Osteoblast (primary cell): ENCODE results near the gene PLSCR1. TPM values are rescaled to one million over a fixed set of nuclear protein-coding genes. Genes with fewer than 3 reads are reported as not detected.

Source experiments
- DNase-seq: peaks from one replicate; pipeline ENCODE4 v3.0.0; 2011; ENCODE audit warnings: low spot score, mixed read lengths; ENCODE audit not compliant: insufficient read length; ENCODE audit errors: missing footprints
- H2AFZ ChIP-seq: 2 replicates; pipeline ENCODE4 v1.6.0; 2011; ENCODE audit warnings: mild to moderate bottlenecking, low read length
- H3K27ac ChIP-seq: 2 replicates; pipeline ENCODE4 v1.5.1; 2011; ENCODE audit warnings: mild to moderate bottlenecking, low read depth, low read length, moderate library complexity
- H3K27me3 ChIP-seq: 2 replicates; pipeline ENCODE4 v1.6.0; 2012; ENCODE audit warnings: mild to moderate bottlenecking, control low read depth, inconsistent platforms, low read length, moderate library complexity; ENCODE audit not compliant: insufficient read depth
- H3K36me3 ChIP-seq: 2 replicates; pipeline ENCODE4 v1.5.1; 2011; ENCODE audit warnings: mild to moderate bottlenecking, low read length, control low read depth, moderate library complexity; ENCODE audit not compliant: insufficient read depth
- H3K4me1 ChIP-seq: 2 replicates; pipeline ENCODE4 v1.5.1; 2011; ENCODE audit warnings: mild to moderate bottlenecking, low read length, control low read depth, moderate library complexity; ENCODE audit not compliant: insufficient read depth
- H3K4me2 ChIP-seq: 2 replicates; pipeline ENCODE4 v1.6.0; 2011; ENCODE audit warnings: mild to moderate bottlenecking, low read length; ENCODE audit not compliant: insufficient read depth
- H3K4me3 ChIP-seq: fragments of 200-600 bp; sonication (generic); 3 replicates; pipeline ENCODE4 v1.5.1; 2012; ENCODE audit warnings: mild to moderate bottlenecking, low read length, inconsistent platforms; ENCODE audit not compliant: insufficient read depth
- H3K79me2 ChIP-seq: 2 replicates; pipeline ENCODE4 v1.6.0; 2012; ENCODE audit warnings: mild to moderate bottlenecking, low read length, control low read depth, inconsistent platforms; ENCODE audit not compliant: insufficient read depth
- H3K9me3 ChIP-seq: 2 replicates; pipeline ENCODE4 v1.5.1; 2011; ENCODE audit warnings: low read depth, low read length, control low read depth
- H4K20me1 ChIP-seq: 2 replicates; pipeline ENCODE4 v1.6.0; 2012; ENCODE audit warnings: mild to moderate bottlenecking, low read length, control low read depth; ENCODE audit not compliant: insufficient read depth
- small RNA-seq: library from RNA; depleted of rRNA; stranded (forward); fragments of <200 nt; gene quantifications from one replicate; pipeline ENCODE3, GENCODE V24; 2012
- total RNA-seq: library from RNA; depleted of rRNA; stranded (reverse); fragments of >200 nt; gene quantifications from 2 replicates; pipeline ENCODE4 v1.2.3, GENCODE V29; 2012
- TF ChIP-seq, protein P1 (sequence below): IDR thresholded peaks from 2 replicates; pipeline ENCODE4 v1.5.1; 2011; ENCODE audit warnings: mild to moderate bottlenecking, low read depth, low read length, moderate library complexity; ENCODE audit errors: extremely low read depth

Gene PLSCR1
- total RNA-seq, 1 donor, result 35.1 TPM

DNA sequence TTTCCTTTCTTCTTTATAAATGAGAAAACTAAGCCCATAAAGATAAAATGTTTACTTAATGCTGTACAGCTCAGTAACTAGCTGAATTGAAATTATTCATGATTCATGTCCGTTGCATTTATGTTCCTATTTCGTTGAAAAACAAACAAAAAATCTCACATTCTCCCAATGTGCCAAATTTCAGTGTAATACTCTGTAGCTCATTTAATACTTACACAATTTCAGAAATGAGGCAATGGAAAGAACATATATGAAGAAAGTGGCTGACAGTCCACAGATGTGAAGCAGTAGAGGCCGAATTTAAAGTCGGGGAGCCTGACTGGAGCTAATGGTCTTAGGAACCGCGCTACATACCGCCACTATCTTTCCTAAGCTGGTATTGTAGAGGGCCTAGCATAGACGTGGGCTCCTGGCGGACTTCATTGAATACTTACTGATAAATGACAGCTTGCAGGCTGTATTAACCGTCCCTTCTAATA is 75.7 kb downstream of the PLSCR1 start:
- DNase-seq, result no peak
- peak overlapping the region; percentile 77 for H3K4me3 ChIP-seq
- H3K9me3 ChIP-seq, result no peaks in the 10 kb centered on the region
- H3K79me2 ChIP-seq, result no peaks in the 10 kb centered on the region
- H3K36me3 ChIP-seq, result no peaks in the 10 kb centered on the region
- H3K4me1 ChIP-seq, result peaks cover 37% of the 10 kb centered on the region
- no peaks in the 10 kb centered on the region for H3K27me3 ChIP-seq
- H2AFZ ChIP-seq, result peak overlapping the region; percentile 96
- TF ChIP-seq, protein P1, sequence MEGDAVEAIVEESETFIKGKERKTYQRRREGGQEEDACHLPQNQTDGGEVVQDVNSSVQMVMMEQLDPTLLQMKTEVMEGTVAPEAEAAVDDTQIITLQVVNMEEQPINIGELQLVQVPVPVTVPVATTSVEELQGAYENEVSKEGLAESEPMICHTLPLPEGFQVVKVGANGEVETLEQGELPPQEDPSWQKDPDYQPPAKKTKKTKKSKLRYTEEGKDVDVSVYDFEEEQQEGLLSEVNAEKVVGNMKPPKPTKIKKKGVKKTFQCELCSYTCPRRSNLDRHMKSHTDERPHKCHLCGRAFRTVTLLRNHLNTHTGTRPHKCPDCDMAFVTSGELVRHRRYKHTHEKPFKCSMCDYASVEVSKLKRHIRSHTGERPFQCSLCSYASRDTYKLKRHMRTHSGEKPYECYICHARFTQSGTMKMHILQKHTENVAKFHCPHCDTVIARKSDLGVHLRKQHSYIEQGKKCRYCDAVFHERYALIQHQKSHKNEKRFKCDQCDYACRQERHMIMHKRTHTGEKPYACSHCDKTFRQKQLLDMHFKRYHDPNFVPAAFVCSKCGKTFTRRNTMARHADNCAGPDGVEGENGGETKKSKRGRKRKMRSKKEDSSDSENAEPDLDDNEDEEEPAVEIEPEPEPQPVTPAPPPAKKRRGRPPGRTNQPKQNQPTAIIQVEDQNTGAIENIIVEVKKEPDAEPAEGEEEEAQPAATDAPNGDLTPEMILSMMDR, result no peak
- no peaks in the 10 kb centered on the region for H4K20me1 ChIP-seq
- H3K27ac ChIP-seq, result peak overlapping the region; percentile 7
- H3K4me2 ChIP-seq, result peak overlapping the region; percentile 87

DNA sequence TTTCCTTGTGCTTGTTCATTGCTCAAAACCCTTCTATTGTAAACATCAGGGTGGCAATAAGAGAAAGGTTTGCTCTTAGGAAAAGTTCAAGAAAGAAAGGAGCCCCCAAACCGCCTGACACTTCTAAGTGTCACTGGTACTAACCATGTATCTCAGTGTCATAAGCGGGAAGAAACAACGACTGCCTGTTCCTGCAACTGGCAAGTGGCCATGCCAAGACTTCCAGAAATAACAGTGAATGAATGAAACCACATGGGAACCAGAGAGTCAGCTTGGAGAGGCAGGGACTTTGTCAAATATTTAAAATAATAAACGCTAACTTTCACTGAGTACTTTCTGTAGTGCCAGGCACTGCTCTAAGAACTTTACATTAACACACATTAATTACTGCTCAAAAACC is 76.2 kb downstream of the PLSCR1 start:
- TF ChIP-seq, protein P1, result no peak
- Histone ChIP-seq H3K27ac (peak overlapping the region; percentile 7), H4K20me1 (no peaks in the 10 kb centered on the region), H3K79me2 (no peaks in the 10 kb centered on the region), H3K9me3 (no peaks in the 10 kb centered on the region), H2AFZ (peak overlapping the region; percentile 32), H3K4me3 (no peak overlapping the region), H3K36me3 (no peaks in the 10 kb centered on the region), H3K27me3 (no peaks in the 10 kb centered on the region), H3K4me1 (peaks cover 37% of the 10 kb centered on the region), H3K4me2 (peak overlapping the region; percentile 87)
- DNase-seq, result no peak

DNA sequence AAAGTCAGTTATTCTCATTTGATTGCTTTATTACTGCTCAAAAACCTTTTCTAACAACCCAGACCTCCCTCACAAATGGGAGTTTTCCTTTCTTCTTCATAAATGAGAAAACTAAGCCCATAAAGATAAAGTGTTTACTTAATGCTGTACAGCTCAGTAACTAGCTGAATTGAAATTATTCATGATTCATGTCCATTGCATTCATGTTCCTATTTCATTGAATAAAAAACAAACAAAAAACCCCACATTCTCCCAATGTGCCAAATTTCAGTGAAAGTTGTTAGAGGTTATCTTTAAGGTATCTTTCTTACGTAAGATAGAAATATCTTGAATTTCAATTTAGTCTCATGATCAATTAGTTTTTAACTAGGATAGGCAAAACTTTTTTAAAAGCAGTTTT is 77.8 kb downstream of the PLSCR1 start:
- H2AFZ ChIP-seq, result no peak overlapping the region
- no peaks in the 10 kb centered on the region for H3K9me3 ChIP-seq

DNA sequence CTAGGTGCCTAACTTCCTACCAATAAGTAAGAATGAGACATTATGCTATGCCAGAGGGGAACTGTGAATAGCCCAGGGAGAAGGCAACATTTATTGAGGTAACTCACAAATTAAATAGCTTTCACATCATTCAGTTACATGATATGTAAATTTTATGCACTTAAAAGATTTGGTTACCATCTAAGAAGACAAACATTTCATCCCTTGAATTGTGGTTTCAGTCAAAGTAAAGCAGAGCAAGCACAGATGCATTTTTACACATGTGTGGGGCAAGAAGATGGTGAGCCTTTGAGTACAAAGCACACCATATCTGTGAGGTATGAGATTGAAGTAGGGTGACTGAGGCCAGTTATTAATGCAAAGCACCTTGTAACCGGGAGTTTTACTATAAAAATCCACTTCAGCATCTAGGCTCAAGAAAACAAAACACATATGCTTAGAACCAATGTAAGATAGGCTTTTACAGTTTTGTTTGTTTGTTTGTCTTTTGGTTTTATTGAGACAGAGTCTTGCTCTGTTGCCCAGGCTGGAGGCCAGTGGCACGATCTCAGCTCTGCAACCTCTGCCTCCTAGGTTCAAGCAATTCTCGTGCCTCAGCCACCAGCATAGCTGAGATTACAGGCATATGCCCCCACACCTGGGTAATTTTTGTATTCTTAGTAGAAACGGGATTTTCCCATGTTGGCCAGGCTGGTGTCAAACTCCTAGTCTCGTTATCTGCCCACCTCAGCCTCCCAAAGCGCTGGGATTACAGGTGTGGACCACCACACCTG is 78.5 kb downstream of the PLSCR1 start:
- no peak overlapping the region for H2AFZ ChIP-seq
- H3K9me3 ChIP-seq, result no peaks in the 10 kb centered on the region
- DNase-seq, result no peak
- TF ChIP-seq, protein P1, result no peak
- H4K20me1 ChIP-seq, result no peaks in the 10 kb centered on the region
- no peak overlapping the region for H3K27ac ChIP-seq
- no peak overlapping the region for H3K4me2 ChIP-seq
- H3K4me3 ChIP-seq, result no peak overlapping the region
- no peaks in the 10 kb centered on the region for H3K79me2 ChIP-seq
- H3K36me3 ChIP-seq, result no peaks in the 10 kb centered on the region
- H3K4me1 ChIP-seq, result peaks cover 37% of the 10 kb centered on the region
- H3K27me3 ChIP-seq, result no peaks in the 10 kb centered on the region

More for the DNA sequence above, 77.8 kb downstream of the PLSCR1 start:
- no peaks in the 10 kb centered on the region for H4K20me1 ChIP-seq
- no peak overlapping the region for H3K4me3 ChIP-seq
- H3K79me2 ChIP-seq, result no peaks in the 10 kb centered on the region
- H3K4me2 ChIP-seq, result no peak overlapping the region
- no peaks in the 10 kb centered on the region for H3K36me3 ChIP-seq
- TF ChIP-seq, protein P1, result no peak
- H3K4me1 ChIP-seq, result peaks cover 37% of the 10 kb centered on the region
- H3K27ac ChIP-seq, result no peak overlapping the region
- no peaks in the 10 kb centered on the region for H3K27me3 ChIP-seq
- peak; percentile 23 for DNase-seq

Small RNA genes within 50 kb of the gene (small RNA-seq; reads per million reads assigned to genes)
- not detected for gene RNU6-428P

Other genes with a start within 250 kb of the PLSCR1 start
- not detected in 2 replicates for gene PLSCR2, start 75.0 kb downstream of the PLSCR1 start, total RNA-seq
- not detected in 2 replicates for gene PLSCR5, start 60.7 kb upstream of the PLSCR1 start, total RNA-seq